ENCODE results near the gene TAF4B. TPM values are rescaled to one million over a fixed set of nuclear protein-coding genes. Genes with fewer than 3 reads are reported as not detected.

The TAF4B gene
- total and polyA plus RNA-seq, 12 donors = 2.2 to 15.7 (median 5.6) TPM

DNA sequence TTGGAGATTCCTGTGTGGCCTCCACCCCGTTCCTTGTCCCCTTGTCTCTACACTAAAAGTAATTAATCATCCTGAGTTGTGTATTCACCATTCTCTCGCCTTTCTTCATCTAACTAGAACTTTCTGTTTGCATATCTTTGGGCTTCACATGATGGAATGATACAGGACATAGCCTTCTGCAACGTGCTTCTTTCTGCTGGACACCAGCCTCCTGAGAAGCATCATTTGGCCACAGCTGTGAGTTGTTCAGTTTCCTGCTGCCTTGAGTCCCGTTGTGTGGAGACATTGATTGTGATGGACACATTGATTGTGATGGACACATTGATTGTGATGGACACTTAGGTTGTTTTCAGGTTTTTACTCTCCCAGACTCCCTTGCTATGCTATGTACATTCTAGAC, 182.8 kb downstream of the TAF4B start:
- Histone ChIP-seq H3K36me3 (replicated peaks in 1 of 2) (no peaks in the 10 kb centered on the region), H3K9me3 (replicated peaks in 1 of 3) (no peaks in the 10 kb centered on the region), H3K27me3 (no peaks in the 10 kb centered on the region), H3K27ac (no peak overlapping the region), H3K4me1 (replicated peaks in 1 of 2) (no peaks in the 10 kb centered on the region), H3K4me3 (no peak overlapping the region)
- 80 to 91% (median 86%) methylated on average over 4 of the region's 4 CpGs for WGBS, 4 donors
- TF ChIP-seq POLR2A (IDR thresholded peaks at IDR 0.05) = no peak
- TF ChIP-seq, protein P1, sequence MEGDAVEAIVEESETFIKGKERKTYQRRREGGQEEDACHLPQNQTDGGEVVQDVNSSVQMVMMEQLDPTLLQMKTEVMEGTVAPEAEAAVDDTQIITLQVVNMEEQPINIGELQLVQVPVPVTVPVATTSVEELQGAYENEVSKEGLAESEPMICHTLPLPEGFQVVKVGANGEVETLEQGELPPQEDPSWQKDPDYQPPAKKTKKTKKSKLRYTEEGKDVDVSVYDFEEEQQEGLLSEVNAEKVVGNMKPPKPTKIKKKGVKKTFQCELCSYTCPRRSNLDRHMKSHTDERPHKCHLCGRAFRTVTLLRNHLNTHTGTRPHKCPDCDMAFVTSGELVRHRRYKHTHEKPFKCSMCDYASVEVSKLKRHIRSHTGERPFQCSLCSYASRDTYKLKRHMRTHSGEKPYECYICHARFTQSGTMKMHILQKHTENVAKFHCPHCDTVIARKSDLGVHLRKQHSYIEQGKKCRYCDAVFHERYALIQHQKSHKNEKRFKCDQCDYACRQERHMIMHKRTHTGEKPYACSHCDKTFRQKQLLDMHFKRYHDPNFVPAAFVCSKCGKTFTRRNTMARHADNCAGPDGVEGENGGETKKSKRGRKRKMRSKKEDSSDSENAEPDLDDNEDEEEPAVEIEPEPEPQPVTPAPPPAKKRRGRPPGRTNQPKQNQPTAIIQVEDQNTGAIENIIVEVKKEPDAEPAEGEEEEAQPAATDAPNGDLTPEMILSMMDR (IDR thresholded peaks at IDR 0.05) = no peak
- DNase-seq = no peak
- intact Hi-C loops (cut with DNase I) = loop anchor here (10.0 kb wide), 4 partner anchors 136 to 396 kb away; partner anchors contain the start of gene KCTD1 (in 1 of the 2)

DNA sequence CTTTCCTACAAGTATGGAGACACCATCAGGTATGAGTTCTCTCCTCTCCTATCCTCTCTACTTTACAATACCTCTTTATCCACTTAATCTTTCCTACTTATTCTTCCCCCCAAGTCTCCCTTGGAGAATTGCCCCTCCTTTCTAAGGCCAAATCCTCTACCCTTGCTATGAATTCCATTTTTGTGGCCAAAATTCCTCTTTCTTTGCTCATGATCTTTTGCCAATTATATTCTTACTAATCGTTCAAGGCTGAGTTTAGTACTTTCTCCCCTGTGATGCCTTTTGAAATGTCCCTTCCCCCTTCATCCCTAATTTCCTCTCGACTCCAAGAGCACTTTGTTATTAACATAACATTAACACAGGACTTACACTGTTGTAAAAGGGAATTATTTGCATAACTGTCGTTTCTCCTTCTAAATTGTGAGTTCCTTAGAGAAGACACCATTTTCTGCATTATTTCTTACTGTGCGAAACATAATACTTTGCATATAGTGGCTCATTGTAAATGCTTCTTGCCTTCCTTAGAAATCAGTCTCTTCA, 188.7 kb downstream of the TAF4B start:
- no peak for DNase-seq
- no peak for TF ChIP-seq POLR2A (IDR thresholded peaks at IDR 0.05)
- intact Hi-C loops (cut with DNase I) = no loop called here
- no peaks in the 10 kb centered on the region for H3K4me1 ChIP-seq (replicated peaks in 1 of 2)
- no peaks in the 10 kb centered on the region for H3K27me3 ChIP-seq
- no peak overlapping the region for H3K27ac ChIP-seq
- no peak overlapping the region for H3K4me3 ChIP-seq
- no peaks in the 10 kb centered on the region for H3K9me3 ChIP-seq (replicated peaks in 1 of 3)
- H3K36me3 ChIP-seq (replicated peaks in 1 of 2) = no peaks in the 10 kb centered on the region
- 50 to 65% (median 58%) methylated on average over 4 of the region's 4 CpGs for WGBS, 4 donors

DNA sequence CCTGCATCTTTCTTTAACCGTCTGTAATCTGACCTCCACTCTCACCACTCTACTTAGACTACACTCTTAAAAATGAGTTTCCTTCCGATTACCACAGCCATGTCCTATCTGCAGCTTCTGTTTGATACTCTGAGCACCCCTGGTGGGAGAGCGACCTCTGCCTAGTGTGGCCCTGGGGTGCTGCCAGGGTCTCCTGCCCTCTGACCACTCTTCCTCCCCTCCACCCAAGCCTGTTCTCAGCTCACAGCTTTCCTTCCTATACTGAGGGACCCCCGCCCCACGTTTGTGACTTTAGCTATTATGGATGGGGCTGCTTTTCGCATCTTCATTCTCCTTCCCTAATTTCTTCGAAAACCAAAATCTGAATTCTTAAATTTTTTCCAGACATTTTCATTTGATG, 189.4 kb downstream of the TAF4B start:
- WGBS, 4 donors = 80 to 86% (median 82%) methylated on average over 7 of the region's 7 CpGs
- DNase-seq = no peak
- no peaks in the 10 kb centered on the region for H3K4me1 ChIP-seq (replicated peaks in 1 of 2)

DNA sequence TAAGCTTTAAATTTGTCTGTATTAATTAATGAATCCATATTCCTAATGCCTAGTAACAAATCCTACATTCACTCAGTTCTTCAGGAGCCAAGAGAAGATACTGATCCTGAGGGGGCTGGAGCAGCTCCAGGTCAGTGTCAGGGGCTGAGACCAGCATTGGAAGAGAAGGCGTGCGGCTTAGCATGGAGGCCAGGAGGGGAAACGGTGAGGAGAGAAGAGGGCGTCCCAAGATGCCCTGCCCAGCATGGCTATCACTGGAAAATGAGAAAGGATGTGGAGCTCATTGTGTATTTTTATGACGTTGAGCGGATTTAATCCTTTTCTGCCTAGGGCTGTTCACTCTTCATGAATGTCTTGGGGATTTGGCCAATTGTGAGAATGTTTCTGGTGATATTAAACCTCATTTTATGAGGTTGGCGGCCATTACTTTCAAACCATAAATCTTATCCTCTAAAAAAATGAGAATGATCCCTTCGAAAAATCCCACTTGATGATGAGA, 190.5 kb downstream of the TAF4B start:
- WGBS, 4 donors = 92 to 97% (median 94%) methylated on average over 8 of the region's 8 CpGs
- H3K4me1 ChIP-seq (replicated peaks in 1 of 2) = no peaks in the 10 kb centered on the region
- TF ChIP-seq, protein P1 (IDR thresholded peaks at IDR 0.05) = no peak
- TF ChIP-seq POLR2A (IDR thresholded peaks at IDR 0.05) = no peak
- DNase-seq = no peak
- no peak overlapping the region for H3K27ac ChIP-seq
- H3K9me3 ChIP-seq (replicated peaks in 1 of 3) = no peaks in the 10 kb centered on the region
- intact Hi-C loops (cut with DNase I) = no loop called here
- H3K36me3 ChIP-seq (replicated peaks in 1 of 2) = no peaks in the 10 kb centered on the region
- no peaks in the 10 kb centered on the region for H3K27me3 ChIP-seq
- H3K4me3 ChIP-seq = no peak overlapping the region

More for the DNA sequence above, 189.4 kb downstream of the TAF4B start:
- TF ChIP-seq, protein P1 (IDR thresholded peaks at IDR 0.05) = no peak
- no peak for TF ChIP-seq POLR2A (IDR thresholded peaks at IDR 0.05)
- Histone ChIP-seq H3K27ac (no peak overlapping the region), H3K9me3 (replicated peaks in 1 of 3) (no peaks in the 10 kb centered on the region), H3K4me3 (no peak overlapping the region), H3K27me3 (no peaks in the 10 kb centered on the region), H3K36me3 (replicated peaks in 1 of 2) (no peaks in the 10 kb centered on the region)
- intact Hi-C loops (cut with DNase I) = no loop called here

DNA sequence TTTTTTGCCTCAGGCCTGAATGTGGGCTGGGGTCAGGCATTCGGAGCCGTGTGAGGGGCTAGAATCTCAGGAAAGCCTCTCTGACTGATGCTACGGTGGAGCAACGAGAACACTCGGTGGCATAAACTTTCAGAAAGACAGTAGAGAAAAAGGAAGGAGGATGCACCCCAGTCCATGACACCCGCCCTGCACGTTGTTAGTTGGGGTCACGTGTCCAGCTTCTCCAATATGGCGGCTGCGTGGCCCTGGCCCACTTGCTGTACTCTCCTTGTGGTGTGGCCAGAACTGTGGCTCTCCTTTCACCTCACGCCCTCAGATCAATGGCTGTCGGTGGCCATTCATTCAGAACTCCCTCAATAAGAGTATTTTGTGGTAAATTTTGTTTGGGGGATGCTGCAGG, 190.9 kb downstream of the TAF4B start:
- Histone ChIP-seq H3K9me3 (replicated peaks in 1 of 3) (no peaks in the 10 kb centered on the region), H3K4me1 (replicated peaks in 1 of 2) (no peaks in the 10 kb centered on the region), H3K36me3 (replicated peaks in 1 of 2) (no peaks in the 10 kb centered on the region), H3K27me3 (no peaks in the 10 kb centered on the region), H3K4me3 (no peak overlapping the region), H3K27ac (no peak overlapping the region)
- WGBS, 4 donors = 89 to 97% (median 96%) methylated on average over 12 of the region's 12 CpGs
- no peak for DNase-seq
- intact Hi-C loops (cut with DNase I) = no loop called here
- TF ChIP-seq, protein P1 (IDR thresholded peaks at IDR 0.05) = no peak
- TF ChIP-seq POLR2A (IDR thresholded peaks at IDR 0.05) = no peak
